ENCODE data around the gene DVL1.
"Not testable (repeated sequence)": the region's sequence is repeated elsewhere in the genome, so short reads cannot be mapped to it uniquely, and the experiment has no call there.

DVL1 gene

DNA sequence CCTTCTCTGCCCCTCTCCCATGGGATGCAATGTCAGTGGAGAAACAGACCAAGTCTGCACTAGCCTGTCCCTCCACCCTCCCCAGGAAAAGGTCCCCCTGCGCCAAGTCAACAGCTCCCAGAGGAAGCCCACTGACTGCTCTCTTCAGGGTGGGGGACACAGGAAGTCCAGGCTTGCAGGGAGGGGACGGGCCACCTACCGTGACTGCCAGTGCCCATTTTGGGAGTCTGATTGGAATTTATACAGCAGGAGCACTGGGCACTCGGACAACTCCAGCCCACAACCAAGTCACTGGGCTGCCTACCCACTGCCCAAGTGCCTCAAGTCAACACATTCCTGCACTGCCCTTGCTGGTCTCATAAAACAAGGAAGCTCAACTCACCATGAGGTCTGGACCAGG is 43.8 kb upstream of the DVL1 start:
- no peak for DNase-seq (ENCODE audit: low read depth)
- TF ChIP-seq CTCF (IDR thresholded peaks at IDR 0.05; ENCODE audit: insufficient read depth, low read depth, low read length, missing control alignments): no peak
- no peak overlapping the region for H3K4me3 ChIP-seq (ENCODE audit: low read depth, low read length)

- no peak overlapping the region for H3K4me3 ChIP-seq (ENCODE audit: low read depth, low read length)
- no peak for TF ChIP-seq CTCF (IDR thresholded peaks at IDR 0.05; ENCODE audit: insufficient read depth, low read depth, low read length, missing control alignments)
- DNase-seq (ENCODE audit: low read depth): no peak
Measured at GRCh38 chr1:1391225-1391624, 42.0 kb upstream of the DVL1 start.

- H3K4me3 ChIP-seq (ENCODE audit: low read depth, low read length): no peak overlapping the region
- no peak for TF ChIP-seq CTCF (IDR thresholded peaks at IDR 0.05; ENCODE audit: insufficient read depth, low read depth, low read length, missing control alignments)
- DNase-seq (ENCODE audit: low read depth): no peak
Measured at GRCh38 chr1:1390675-1391074, 41.5 kb upstream of the DVL1 start.

GRCh38 chr1:1388078-1388472 is 38.9 kb upstream of the DVL1 start:
- no peak for DNase-seq (ENCODE audit: low read depth)
- no peak for TF ChIP-seq CTCF (IDR thresholded peaks at IDR 0.05; ENCODE audit: insufficient read depth, low read depth, low read length, missing control alignments)
- H3K4me3 ChIP-seq (ENCODE audit: low read depth, low read length): no peak overlapping the region

DNA sequence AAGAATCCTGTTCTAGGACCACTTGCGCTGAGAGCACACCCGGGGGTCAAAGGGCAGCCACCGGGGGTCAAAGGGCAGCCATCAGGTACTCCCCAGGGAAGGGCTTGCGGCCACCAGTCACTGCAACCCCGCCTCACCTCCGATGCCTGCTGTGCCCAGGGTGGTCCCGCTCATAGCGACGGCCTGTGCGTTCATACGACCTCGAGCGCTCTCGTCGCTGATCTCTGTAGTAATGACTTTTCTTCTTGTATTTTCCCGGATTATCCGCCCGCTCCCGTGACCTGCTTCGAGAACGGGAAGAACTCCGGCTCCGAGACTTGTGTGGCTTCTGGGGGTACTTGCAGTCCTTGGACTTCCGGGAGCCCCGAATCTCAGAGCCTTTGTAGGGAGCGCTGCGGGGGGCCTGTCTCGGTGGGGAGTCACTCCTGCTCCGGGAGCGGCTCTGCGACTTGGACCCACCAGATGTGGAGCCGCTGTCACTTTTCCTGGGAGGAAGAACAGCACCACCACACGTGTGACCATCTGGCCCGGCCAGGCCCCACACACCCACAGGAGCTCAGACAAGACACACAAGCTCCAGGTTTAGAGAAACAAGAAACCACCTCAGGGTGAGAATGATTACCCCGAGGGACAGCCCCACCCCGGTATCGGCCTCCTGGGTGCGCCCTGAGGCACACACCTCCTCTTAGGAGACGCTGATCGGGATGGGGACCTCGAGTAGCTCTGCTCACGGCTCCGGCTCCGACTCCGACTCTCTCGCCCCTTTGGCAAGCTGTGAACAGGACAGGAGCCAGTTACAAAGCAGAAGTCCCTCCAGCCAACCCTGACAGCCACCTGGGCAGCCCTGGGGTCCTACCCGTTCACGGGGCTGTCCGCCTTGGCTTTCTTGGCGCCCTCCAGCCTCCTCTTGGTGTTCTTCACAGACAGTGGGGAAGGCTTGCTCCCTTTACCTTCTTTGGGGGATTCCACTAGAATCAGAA is 38.2 kb upstream of the DVL1 start:
- no peak for TF ChIP-seq CTCF (IDR thresholded peaks at IDR 0.05; ENCODE audit: insufficient read depth, low read depth, low read length, missing control alignments)
- no peak for DNase-seq (ENCODE audit: low read depth)
- H3K4me3 ChIP-seq (ENCODE audit: low read depth, low read length): no peak overlapping the region

GRCh38 chr1:1385931-1386330 is 36.7 kb upstream of the DVL1 start:
- no peak for DNase-seq (ENCODE audit: low read depth)
- no peak overlapping the region for H3K4me3 ChIP-seq (ENCODE audit: low read depth, low read length)
- no peak for TF ChIP-seq CTCF (IDR thresholded peaks at IDR 0.05; ENCODE audit: insufficient read depth, low read depth, low read length, missing control alignments)

- H3K4me3 ChIP-seq (ENCODE audit: low read depth, low read length); DNase-seq (ENCODE audit: low read depth): not testable (repeated sequence)
Measured at GRCh38 chr1:1385339-1385738, 36.1 kb upstream of the DVL1 start.
